A549 (cell line): ENCODE measurements around the gene SLC39A5. TPM values are rescaled to one million over a fixed set of nuclear protein-coding genes. Genes with fewer than 3 reads are reported as not detected.

ENCODE experiments used
- ATAC-seq, 2 experiments: fragments of 200-7000 bp in 1 of 2; fragments of >200 bp in 1 of 2; cut with Nextera tagmentation in 1 of 2; cut with Tn5 transposase in 1 of 2; 3 replicates each; pipeline versions ENCODE4 v1.8.0 to v1.9.1; 2018 to 2020; ENCODE audit warnings: mild to moderate bottlenecking in 1 of 2, moderate library complexity in 1 of 2
- CTCF ChIA-PET: fragments of 300-600 bp; sonication (Branson Sonifier 250); formaldehyde crosslinking; extraction: SDS; loops from one replicate; lab custom pipeline; 2021; ENCODE audit warnings: antibody characterized with exemption, inconsistent platforms; lab: Yijun Ruan, JAX
- POLR2A ChIA-PET: fragments of 350-600 bp; formaldehyde crosslinking; extraction: SDS; loops from one replicate; lab custom pipeline; 2021; ENCODE audit warnings: antibody characterized with exemption, inconsistent platforms; lab: Yijun Ruan, JAX
- DNase-seq, 2 experiments: peaks; one replicate each; pipeline versions ENCODE4 v3.0.0 to v3.0.0-alpha.2; 2011 to 2016; ENCODE audit warnings: low read depth in 1 of 2, low spot score in 1 of 2
- FAIRE-seq: peaks from 2 replicates; lab custom pipeline; 2011; peaks lifted over from hg19 to GRCh38; lab: Jason Lieb, UNC
- H3K27ac ChIP-seq, 2 experiments: fragments of >200 bp; sonication (Bioruptor Twin); formaldehyde crosslinking; 3 replicates each; pipeline ENCODE4 v1.5.1; 2016 to 2017
- H3K4me1 ChIP-seq: fragments of >200 bp; sonication (Bioruptor Twin); formaldehyde crosslinking; 3 replicates; pipeline ENCODE4 v1.6.1; 2016
- H3K4me2 ChIP-seq: fragments of >200 bp; sonication (Bioruptor Twin); formaldehyde crosslinking; 3 replicates; pipeline ENCODE4 v1.6.1; 2016
- H3K4me3 ChIP-seq: fragments of >200 bp; sonication (Bioruptor Twin); formaldehyde crosslinking; 3 replicates; pipeline ENCODE4 v1.5.1; 2016
- H3K9me3 ChIP-seq: fragments of >200 bp; sonication (Bioruptor Twin); formaldehyde crosslinking; 3 replicates; pipeline ENCODE4 v1.6.1; 2016
- ATOH8 ChIP-seq: fragments of 250-450 bp; sonication (Bioruptor Pico); IDR thresholded peaks from 2 replicates; pipeline ENCODE4 v1.5.0; 2020; ENCODE audit warnings: low read depth, mild to moderate bottlenecking, moderate library complexity
- BHLHE40 ChIP-seq: IDR thresholded peaks from 2 replicates; pipeline ENCODE4 v1.6.1; 2012; ENCODE audit warnings: low read depth, low read length, inconsistent platforms
- CBX2 ChIP-seq: fragments of 200-600 bp; sonication (generic); IDR thresholded peaks from 2 replicates; pipeline ENCODE4 v1.6.1; 2016; ENCODE audit warnings: low read depth, mild to moderate bottlenecking, borderline replicate concordance
- CEBPB ChIP-seq, 2 experiments: fragments of >200 bp in 1 of 2; sonication (Bioruptor Twin) in 1 of 2; formaldehyde crosslinking in 1 of 2; IDR thresholded peaks; 2 replicates each; pipeline ENCODE4 v1.6.1; 2012 to 2016
- CTCF ChIP-seq: fragments of >200 bp; sonication (Bioruptor Twin); formaldehyde crosslinking; IDR thresholded peaks from 3 replicates; pipeline ENCODE4 v1.5.1; 2016
- EHF ChIP-seq: fragments of 250-450 bp; sonication (Bioruptor Pico); IDR thresholded peaks from 2 replicates; pipeline ENCODE4 v1.5.0; 2020; ENCODE audit warnings: mild to moderate bottlenecking
- ELK1 ChIP-seq: fragments of 150-350 bp; IDR thresholded peaks from 2 replicates; pipeline ENCODE4 v1.6.1; 2014; ENCODE audit warnings: low read depth, mild to moderate bottlenecking, low read length
- EP300 ChIP-seq, 2 experiments: fragments of >200 bp; sonication (Bioruptor Twin); formaldehyde crosslinking; IDR thresholded peaks; 2 replicates in 1 of 2; 3 replicates in 1 of 2; pipeline ENCODE4 v1.6.1; 2016 to 2017
- FOXS1 ChIP-seq: fragments of 250-450 bp; sonication (Bioruptor Pico); IDR thresholded peaks from 2 replicates; pipeline ENCODE4 v1.5.0; 2020; ENCODE audit warnings: mild to moderate bottlenecking, moderate library complexity
- GATA3 ChIP-seq: IDR thresholded peaks from 2 replicates; pipeline ENCODE4 v1.6.1; 2012; ENCODE audit warnings: borderline replicate concordance
- HDAC2 ChIP-seq: fragments of 200-600 bp; sonication (generic); IDR thresholded peaks from 2 replicates; pipeline ENCODE4 v1.6.1; 2016
- HES2 ChIP-seq: fragments of >200 bp; sonication (Bioruptor Twin); formaldehyde crosslinking; IDR thresholded peaks from 2 replicates; pipeline ENCODE4 v1.6.1; 2016
- HEYL ChIP-seq: fragments of 250-450 bp; sonication (Bioruptor Pico); IDR thresholded peaks from 2 replicates; pipeline ENCODE4 v1.8.0; 2021; ENCODE audit warnings: mild to moderate bottlenecking, moderate library complexity
- HOXB5 ChIP-seq: fragments of 250-450 bp; sonication (Bioruptor Pico); IDR thresholded peaks from 2 replicates; pipeline ENCODE4 v1.5.0; 2020; ENCODE audit warnings: mild to moderate bottlenecking, moderate library complexity
- JUN ChIP-seq, 2 experiments: fragments of >200 bp; sonication (Bioruptor Twin); formaldehyde crosslinking; IDR thresholded peaks; 2 replicates in 1 of 2; 3 replicates in 1 of 2; pipeline ENCODE4 v1.6.1; 2016 to 2017
- JUNB ChIP-seq: fragments of >200 bp; sonication (Bioruptor Twin); formaldehyde crosslinking; IDR thresholded peaks from 2 replicates; pipeline ENCODE4 v1.6.1; 2016
- KDM5A ChIP-seq: fragments of 200-600 bp; sonication (generic); IDR thresholded peaks from 2 replicates; pipeline ENCODE4 v1.6.1; 2016; ENCODE audit warnings: antibody characterized with exemption, mild to moderate bottlenecking
- MAX ChIP-seq: IDR thresholded peaks from 2 replicates; pipeline ENCODE4 v1.6.1; 2012
- MAZ ChIP-seq: fragments of 150-350 bp; IDR thresholded peaks from 2 replicates; pipeline ENCODE4 v1.6.1; 2014; ENCODE audit warnings: antibody characterized with exemption, low read depth, low read length, borderline replicate concordance
- NPAS2 ChIP-seq: fragments of 250-450 bp; sonication (Bioruptor Pico); IDR thresholded peaks from 2 replicates; pipeline ENCODE4 v1.8.0; 2022; ENCODE audit warnings: mild to moderate bottlenecking, moderate library complexity, borderline replicate concordance
- PHF8 ChIP-seq: fragments of 200-600 bp; sonication (generic); IDR thresholded peaks from 2 replicates; pipeline ENCODE4 v1.6.1; 2016; ENCODE audit warnings: low read depth, mild to moderate bottlenecking, antibody characterized with exemption, moderate library complexity, borderline replicate concordance
- POLR2A ChIP-seq: IDR thresholded peaks from 2 replicates; pipeline ENCODE4 v1.6.1; 2012; ENCODE audit warnings: mild to moderate bottlenecking, low read length
- POLR2AphosphoS2 ChIP-seq: conservative IDR thresholded peaks from 2 replicates; pipeline ENCODE4 v1.6.1; 2012; ENCODE audit warnings: low read length, improper control_type of control experiment, inconsistent platforms
- RAD21 ChIP-seq, 2 experiments: fragments of >200 bp in 1 of 2; sonication (Bioruptor Twin) in 1 of 2; formaldehyde crosslinking in 1 of 2; IDR thresholded peaks in 1 of 2; conservative IDR thresholded peaks in 1 of 2; 2 replicates in 1 of 2; 3 replicates in 1 of 2; pipeline ENCODE4 v1.6.1; 2012 to 2018; ENCODE audit warnings: inconsistent platforms in 1 of 2
- RFX5 ChIP-seq: fragments of 450-650 bp; IDR thresholded peaks from 2 replicates; pipeline ENCODE4 v1.7.1; 2014; ENCODE audit warnings: antibody characterized with exemption, mild to moderate bottlenecking, moderate library complexity
- SMC3 ChIP-seq: fragments of >200 bp; sonication (Bioruptor Twin); formaldehyde crosslinking; IDR thresholded peaks from 3 replicates; pipeline ENCODE4 v1.6.1; 2018; ENCODE audit warnings: inconsistent platforms
- SREBF2 ChIP-seq: fragments of 450-650 bp; IDR thresholded peaks from 2 replicates; pipeline ENCODE4 v1.6.1; 2014; ENCODE audit warnings: mild to moderate bottlenecking, moderate library complexity
- TFCP2L1 ChIP-seq: fragments of 250-450 bp; sonication (Bioruptor Pico); IDR thresholded peaks from 2 replicates; pipeline ENCODE4 v1.5.0; 2021; ENCODE audit warnings: mild to moderate bottlenecking
- TP53 ChIP-seq: fragments of 250-450 bp; sonication (Bioruptor Pico); IDR thresholded peaks from 2 replicates; pipeline ENCODE4 v1.5.0; 2021; ENCODE audit warnings: mild to moderate bottlenecking, moderate library complexity
- WGBS: methylation state at CpG from one replicate; pipeline ENCODE4 v1.1.6; 2017; ENCODE audit errors: missing lambda C conversion rate; 5-methylcytosine and 5-hydroxymethylcytosine counted together
- polyA plus RNA-seq, 4 experiments: library from polyadenylated mRNA; depleted of rRNA in 3 of 4; stranded (reverse); fragments of >200 nt; fragmentation: RNase III in 1 of 4; extraction: RNeasy Plus Mini Kit Qiagen cat#74134 plus additional on column Dnase treatment in 1 of 4; gene quantifications; 2 replicates in 3 of 4; 3 replicates in 1 of 4; pipeline ENCODE4 v1.2.3, GENCODE V29; 2011 to 2017

SLC39A5 gene
- polyA plus RNA-seq, 2 of the 4 experiments (the other 2 are of a cell fraction): 0.23 TPM; not detected in 1

- Histone ChIP-seq H3K4me1 (no peaks in the 10 kb centered on the region), H3K4me2 (no peak overlapping the region), H3K4me3 (no peak overlapping the region), H3K9me3 (no peaks in the 10 kb centered on the region), H3K27ac (no peak overlapping the region)
- POLR2A ChIA-PET: interaction anchor here (0.7 kb wide), 1 partner anchor 73 kb away, joined by 6 read pairs; no protein-coding TSS in a partner anchor
- CTCF ChIA-PET: interaction anchor here (0.9 to 9.8 kb wide), 2 partner anchors 21 to 77 kb away, joined by 4 to 146 read pairs; partner anchors contain the start of gene ANKRD52
- DNase-seq (no peak), ATAC-seq (no peak), FAIRE-seq (no peak)
- TF ChIP-seq EHF (CRISPR knock-in tag) (no peak), EP300 (IDR thresholded peaks at IDR 0.05) (no peak), SREBF2 (no peak), FOXS1 (CRISPR knock-in tag) (no peak), MAZ (no peak), BHLHE40 (no peak), GATA3 (no peak), MAX (no peak), POLR2AphosphoS2 (no peak), HOXB5 (CRISPR knock-in tag) (no peak), HEYL (CRISPR knock-in tag) (no peak), HDAC2 (no peak), JUN (IDR thresholded peaks at IDR 0.05) (no peak), PHF8 (no peak), NPAS2 (CRISPR knock-in tag) (no peak), SMC3 (no peak), HES2 (no peak), CEBPB (IDR thresholded peaks at IDR 0.05) (no peak)
- 100% methylated on average over 2 of the region's 2 CpGs for WGBS
Measured at GRCh38 chr12:56274299-56274698, 44.4 kb downstream of the SLC39A5 start.

GRCh38 chr12:56278905-56279304 is 49.1 kb downstream of the SLC39A5 start:
- Histone ChIP-seq H3K27ac (no peak overlapping the region), H3K4me1 (no peaks in the 10 kb centered on the region), H3K4me3 (no peak overlapping the region)
- POLR2A ChIA-PET: interaction anchor here (1.5 kb wide), 1 partner anchor 12 kb away, joined by 8 read pairs; the partner anchor contains the start of gene COQ10A
- TF ChIP-seq HOXB5 (CRISPR knock-in tag): no peak
- TF ChIP-seq, all 56 proteins: peak for 0
- Histone ChIP-seq H3K9me3 (no peaks in the 10 kb centered on the region), H3K4me2 (no peak overlapping the region)
- WGBS: 97% methylated on average over 3 of the region's 3 CpGs
- ATAC-seq (no peak), DNase-seq (no peak), FAIRE-seq (no peak)
- CTCF ChIA-PET: interaction anchor here (0.9 to 2.3 kb wide), 6 partner anchors 11 to 185 kb away, joined by 3 to 15 read pairs (median 4); partner anchors contain the start of genes ANKRD52, COQ10A and SMARCC2

GRCh38 chr12:56280849-56281248 is 51.0 kb downstream of the SLC39A5 start:
- Histone ChIP-seq H3K27ac (no peak overlapping the region), H3K9me3 (no peaks in the 10 kb centered on the region), H3K4me1 (peaks cover 8% of the 10 kb centered on the region), H3K4me2 (no peak overlapping the region), H3K4me3 (no peak overlapping the region)
- ChIA-PET POLR2A (no interaction called here), CTCF (no interaction called here)
- FAIRE-seq (no peak), DNase-seq (no peak), ATAC-seq (no peak)
- no peak for TF ChIP-seq ELK1
- TF ChIP-seq TP53 (CRISPR knock-in tag): no peak
- no peak for TF ChIP-seq EHF (CRISPR knock-in tag)
- no peak for TF ChIP-seq MAZ
- TF ChIP-seq CBX2: no peak
- no peak for TF ChIP-seq ATOH8 (CRISPR knock-in tag)
- TF ChIP-seq RFX5: no peak
- no peak for TF ChIP-seq POLR2A
- no peak for TF ChIP-seq RAD21 (conservative IDR thresholded peaks at IDR 0.05 in 1 of 2, IDR thresholded peaks at IDR 0.05 in 1 of 2)
- TF ChIP-seq CTCF: no peak
- no peak for TF ChIP-seq KDM5A
- no peak for TF ChIP-seq CEBPB (IDR thresholded peaks at IDR 0.05)
- no peak for TF ChIP-seq HEYL (CRISPR knock-in tag)
- no peak for TF ChIP-seq JUNB
- TF ChIP-seq TFCP2L1: no peak
